CMK (cell line): ENCODE results near the gene PZP.
"Not testable (repeated sequence)": the region's sequence is repeated elsewhere in the genome, so short reads cannot be mapped to it uniquely, and the experiment has no call there.

Source experiments
- DNase-seq: peaks from one replicate; pipeline ENCODE4 v3.0.0-alpha.2; 2010; ENCODE audit warnings: low read depth

PZP gene

DNA sequence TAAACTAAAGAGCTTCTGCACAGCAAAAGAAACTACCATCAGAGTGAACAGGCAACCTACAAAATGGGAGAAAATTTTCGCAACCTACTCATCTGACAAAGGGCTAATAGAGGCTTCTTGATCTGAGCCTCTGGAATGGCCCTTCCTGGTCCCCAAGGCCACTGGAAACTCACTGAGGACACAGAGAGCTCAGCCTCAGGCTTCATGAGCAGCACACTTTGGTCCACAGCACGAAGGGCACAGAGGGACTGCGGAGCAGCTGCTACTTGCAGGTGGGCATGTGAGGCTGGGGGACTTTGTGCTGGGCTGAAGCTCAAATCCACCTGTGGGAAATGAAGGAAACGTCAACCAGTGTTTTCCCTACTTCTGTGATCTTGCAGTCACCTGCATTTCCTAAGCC is 27.4 kb downstream of the PZP start:
- DNase-seq, result no peak

- DNase-seq, result no peak
These were observed 28.4 kb downstream of the PZP start for GRCh38 chr12:9179781-9180180.

DNA sequence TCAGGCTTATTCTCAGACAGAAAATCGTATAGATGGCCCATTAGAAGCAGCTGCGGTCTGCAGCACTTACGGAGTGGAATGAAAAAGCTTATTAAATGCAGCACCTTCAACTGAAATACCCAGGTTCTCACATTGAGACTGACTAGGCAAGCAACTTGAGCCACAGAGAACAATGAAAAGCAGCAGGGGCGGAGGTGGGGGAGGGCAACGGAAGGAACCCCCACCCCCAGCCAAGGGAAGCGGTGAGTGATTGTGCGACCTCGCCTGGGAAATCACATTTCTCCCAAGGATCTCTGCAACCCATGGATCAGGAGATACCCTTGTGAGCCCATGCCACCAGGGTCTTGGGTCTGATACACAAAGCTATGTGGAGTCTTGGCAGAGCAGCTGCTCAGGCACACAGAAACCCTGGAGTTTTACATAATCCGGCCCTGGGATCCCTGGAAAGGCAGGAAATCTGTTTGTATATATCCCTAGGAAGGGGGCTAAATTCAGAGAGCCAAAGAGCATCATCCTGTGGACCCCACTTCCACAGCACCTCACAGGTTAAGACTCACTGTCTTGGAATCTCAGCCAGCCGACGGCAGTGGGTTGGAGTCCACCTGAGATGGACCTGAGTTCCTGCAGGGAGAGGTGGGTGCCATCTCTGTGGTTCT is 38.1 kb downstream of the PZP start:
- DNase-seq, result no peak

- DNase-seq, result not testable (repeated sequence)
These were observed 40.9 kb downstream of the PZP start for GRCh38 chr12:9167345-9167744.

- DNase-seq, result no peak
These were observed 44.8 kb downstream of the PZP start for GRCh38 chr12:9163392-9163791.

GRCh38 chr12:9156119-9156518 is 52.1 kb downstream of the PZP start:
- DNase-seq, result no peak

- DNase-seq, result no peak
These were observed 58.8 kb downstream of the PZP start for GRCh38 chr12:9149372-9149771.

DNA sequence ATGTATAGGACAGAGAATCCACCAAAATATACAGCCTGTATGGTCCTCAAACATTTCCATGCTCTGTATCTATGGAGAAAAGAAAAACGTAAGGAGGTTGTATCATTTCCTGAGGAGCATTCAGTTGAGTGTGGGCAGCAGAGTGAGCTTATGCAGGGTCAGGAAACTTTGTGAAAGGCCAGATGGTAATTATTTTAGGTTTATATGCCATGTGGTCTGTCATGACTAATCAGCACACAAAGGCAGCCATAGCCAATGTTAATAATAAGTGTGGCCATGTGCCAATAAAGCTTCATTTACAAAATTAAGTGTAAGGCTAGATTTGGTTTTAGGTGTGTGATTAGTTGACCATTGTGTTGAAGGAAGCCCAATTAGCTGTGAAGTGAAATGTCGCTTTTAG is 59.3 kb downstream of the PZP start:
- no peak for DNase-seq

DNA sequence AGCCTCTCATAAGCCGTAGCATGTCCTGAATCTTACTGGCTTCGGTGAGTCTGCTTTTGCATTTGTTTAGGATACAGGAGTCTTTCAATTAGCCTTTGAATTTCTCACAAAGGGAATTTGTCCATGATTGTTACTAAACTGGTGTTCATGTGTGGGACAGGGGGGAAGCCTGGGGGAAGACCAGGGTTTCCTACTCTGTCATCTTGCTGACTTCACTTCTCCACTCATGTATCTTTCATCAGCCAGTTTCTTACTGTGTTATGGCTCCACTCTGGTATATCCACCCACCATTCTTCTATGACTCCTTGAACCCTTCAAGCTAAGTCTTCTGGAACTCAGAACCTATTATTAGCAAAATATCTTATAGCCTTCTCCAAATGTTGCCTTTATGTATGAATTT is 60.7 kb downstream of the PZP start:
- DNase-seq, result no peak

DNA sequence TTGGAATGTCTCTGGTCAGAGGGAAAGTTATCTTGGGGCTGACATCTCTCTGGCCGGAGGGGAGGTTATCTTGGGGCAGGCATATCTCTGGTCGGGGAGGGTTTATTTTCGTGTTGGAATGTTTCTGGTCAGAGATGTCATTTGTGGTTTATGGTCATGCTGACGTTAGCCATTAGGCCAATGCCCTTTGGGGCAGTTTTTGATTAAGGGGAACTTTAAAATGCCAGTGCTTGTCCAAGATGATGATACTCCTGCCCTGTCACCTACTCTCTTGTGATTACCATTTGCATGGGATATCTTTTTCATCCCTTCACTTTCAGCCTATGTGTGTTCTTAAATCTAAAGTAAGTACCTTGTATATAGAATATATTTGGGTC is 63.5 kb downstream of the PZP start:
- DNase-seq, result no peak

GRCh38 chr12:9143929-9144729 is 64.1 kb downstream of the PZP start:
- DNase-seq, result no peak

- no peak for DNase-seq
These were observed 65.1 kb downstream of the PZP start for GRCh38 chr12:9143137-9143536.

- not testable (repeated sequence) for DNase-seq
These were observed 68.5 kb downstream of the PZP start for GRCh38 chr12:9139588-9140290.

DNA sequence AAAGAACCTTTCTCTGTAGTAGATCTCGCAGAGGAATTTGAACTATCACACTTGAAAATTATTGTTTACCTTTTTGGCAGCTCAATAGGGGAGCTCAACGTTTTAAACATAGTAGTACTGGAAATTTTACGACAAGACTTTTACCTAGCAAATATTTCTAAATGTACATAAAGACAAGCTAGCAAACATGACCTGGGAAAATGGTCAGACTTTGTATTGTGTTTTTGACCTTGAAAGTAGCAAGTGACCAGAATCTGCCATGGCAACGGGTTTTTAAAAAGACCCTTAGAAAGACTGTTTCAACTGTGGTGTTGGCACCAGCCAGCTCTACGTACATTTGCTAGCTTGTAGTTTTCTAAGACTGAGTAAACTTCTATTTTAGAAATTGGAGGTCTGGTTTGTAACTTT is 72.3 kb downstream of the PZP start:
- no peak for DNase-seq

- no peak for DNase-seq
These were observed 73.1 kb downstream of the PZP start for GRCh38 chr12:9134981-9135628.

DNA sequence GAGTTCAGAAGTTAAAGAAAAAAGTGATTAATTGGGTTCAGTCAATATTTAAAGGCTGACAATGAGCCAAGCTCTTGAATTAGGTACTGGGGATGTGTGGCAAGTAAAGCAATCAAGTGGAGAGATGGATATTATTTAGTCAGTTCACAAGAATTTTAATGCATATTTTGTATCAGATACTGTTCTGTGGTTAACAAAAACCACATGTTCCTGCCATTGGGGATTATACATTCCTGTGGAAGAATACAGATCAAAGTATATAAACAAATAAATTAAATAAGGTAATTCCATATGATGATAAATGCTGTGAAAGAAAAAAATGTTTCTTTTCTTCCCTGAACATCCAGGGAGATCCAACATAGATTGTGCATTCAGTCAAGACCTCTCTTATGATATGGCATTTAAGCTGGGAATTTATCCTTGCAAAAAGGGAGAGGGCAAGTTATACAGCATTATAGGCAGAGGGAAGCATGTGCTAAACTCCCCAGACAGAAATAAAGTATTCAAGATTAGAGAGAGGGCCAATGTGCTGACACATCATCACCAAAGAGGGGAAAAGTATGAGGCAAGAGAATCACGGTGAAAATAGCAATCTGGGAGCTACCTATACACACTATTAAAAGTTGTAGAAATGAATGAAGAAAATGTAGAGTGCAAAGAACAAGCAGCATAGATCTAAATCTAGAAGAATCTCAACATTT is 74.8 kb downstream of the PZP start:
- no peak for DNase-seq

GRCh38 chr12:9132008-9132535 is 76.1 kb downstream of the PZP start:
- no peak for DNase-seq

DNA sequence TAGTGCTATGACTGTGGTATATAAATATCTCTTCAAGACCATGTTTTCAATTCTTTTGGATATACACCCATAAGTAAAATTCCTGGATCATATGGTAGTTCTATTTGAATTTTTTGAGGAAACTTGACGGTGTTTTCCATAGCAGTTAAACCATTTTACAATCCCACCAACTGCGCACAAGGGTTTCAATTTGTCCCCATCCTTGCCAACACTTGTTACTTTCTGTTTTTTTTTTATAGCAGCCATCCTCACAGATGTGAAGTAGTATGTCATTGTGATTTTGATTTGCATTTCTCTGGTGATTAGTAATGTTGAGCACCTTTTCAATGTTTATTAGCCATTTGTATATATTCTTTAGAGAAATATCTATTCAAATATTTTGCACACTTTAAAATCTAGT is 78.0 kb downstream of the PZP start:
- DNase-seq, result no peak

DNA sequence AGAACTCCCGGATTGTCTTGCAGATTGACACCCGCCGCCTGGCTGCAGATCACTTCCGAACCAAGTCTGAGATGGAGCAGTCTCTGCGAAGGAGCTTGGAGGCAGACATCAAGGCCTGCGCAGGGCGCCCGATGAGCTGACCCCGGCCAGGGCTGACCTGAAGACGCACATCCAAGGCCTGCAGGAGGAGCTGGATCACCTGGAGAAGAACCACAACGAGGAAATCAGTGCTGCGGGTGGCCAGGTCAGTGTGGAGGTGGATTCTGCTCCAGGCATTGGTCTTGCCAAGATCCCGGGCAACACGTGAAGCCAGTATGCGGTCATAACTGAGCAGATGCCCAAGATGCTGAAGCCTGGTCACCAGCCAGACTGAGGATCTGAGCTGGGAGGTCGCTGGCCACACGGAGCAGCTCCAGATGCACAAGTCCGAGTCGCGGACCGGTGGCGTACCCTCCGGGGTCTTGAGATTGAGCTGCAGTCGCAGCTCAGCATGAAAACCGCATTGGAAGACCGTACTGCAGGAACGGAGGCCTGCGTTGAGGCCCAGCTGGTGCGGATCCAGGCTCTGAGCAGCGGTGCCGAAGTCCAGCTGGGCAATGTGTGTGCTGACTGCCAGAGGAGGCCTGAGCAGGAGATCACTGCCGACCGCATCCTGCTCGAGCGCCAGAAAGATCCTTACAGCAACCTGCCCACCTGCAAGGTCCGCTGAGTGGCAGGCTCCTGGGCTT is 80.1 kb downstream of the PZP start:
- DNase-seq, result no peak

DNA sequence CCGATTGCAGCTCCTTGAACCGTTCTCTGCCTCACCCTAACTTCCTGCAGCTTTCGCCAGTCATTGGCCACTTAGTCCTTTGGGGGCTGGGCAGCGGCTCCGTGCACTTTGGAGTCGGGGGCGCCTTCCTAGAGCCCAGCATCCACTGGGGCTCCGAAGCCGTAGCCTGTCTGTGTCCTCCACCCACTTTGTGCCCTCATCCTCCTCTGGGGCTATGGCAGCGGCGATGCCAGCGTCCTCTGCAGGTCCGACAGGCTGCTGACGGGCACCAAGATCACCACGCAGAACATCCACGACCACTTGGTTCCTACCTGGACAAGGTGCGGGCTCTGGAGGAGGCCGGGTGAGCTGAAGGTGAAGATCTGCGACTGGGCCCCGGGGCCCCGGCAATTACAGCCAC is 80.7 kb downstream of the PZP start:
- no peak for DNase-seq

- no peak for DNase-seq
These were observed 83.7 kb downstream of the PZP start for GRCh38 chr12:9124383-9125031.
